Measurements from ENCODE around the gene RALBP1. TPM values are rescaled to one million over a fixed set of nuclear protein-coding genes. Genes with fewer than 3 reads are reported as not detected.

RALBP1 gene
- total RNA-seq, 2 experiments from 2014 or later: 47.3 to 48.4 TPM

DNA sequence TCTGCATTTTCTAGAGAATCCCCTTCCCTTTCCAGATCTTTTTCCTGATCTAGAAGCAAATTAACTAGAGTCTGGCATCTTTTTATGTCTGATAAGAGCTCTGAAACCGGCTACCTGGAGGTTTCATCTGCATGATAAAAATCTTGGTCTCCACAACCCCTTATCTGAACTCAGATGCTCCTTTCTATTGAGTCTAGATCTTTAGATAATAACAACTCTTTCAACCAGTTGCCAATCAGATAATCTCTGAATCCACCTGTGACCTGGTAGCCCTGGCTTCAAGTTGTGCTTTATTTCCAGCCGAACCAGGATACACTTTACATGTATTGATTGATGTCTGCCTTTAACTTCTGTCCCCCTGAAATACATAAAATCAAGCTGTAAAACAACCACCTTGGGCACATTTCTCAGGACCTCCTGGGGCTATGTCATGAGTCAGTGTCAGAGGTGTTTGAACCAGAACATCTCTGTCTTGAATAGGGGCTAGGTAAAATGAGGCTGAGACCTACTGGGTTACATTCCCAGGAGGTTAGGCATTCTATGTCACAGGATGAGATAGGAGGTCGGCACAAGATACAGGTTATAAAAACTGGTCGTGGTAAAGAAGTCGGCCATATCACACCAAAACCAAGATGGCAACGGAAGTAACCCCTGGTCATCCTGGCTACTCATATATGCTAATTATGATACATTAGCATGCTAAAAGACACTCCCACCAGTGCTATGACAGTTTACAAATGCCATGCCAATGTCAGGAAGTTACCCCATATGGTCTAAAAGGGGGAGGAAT is 20.8 kb downstream of the RALBP1 start:
- H3K4me1 Mint-ChIP-seq: peaks cover 23% of the 10 kb centered on the region
- H3K4me3 Mint-ChIP-seq: no peak overlapping the region
- ChIA-PET POLR2A (interaction anchor here (0.6 kb wide), 1 partner anchor 17 kb away, joined by 4 read pairs; no protein-coding TSS in a partner anchor), CTCF (interaction anchor here (1.0 kb wide), 1 partner anchor 12 kb away, joined by 3 read pairs; no protein-coding TSS in a partner anchor)
- H3K27ac Mint-ChIP-seq: no peak overlapping the region
- H3K27me3 Mint-ChIP-seq: no peaks in the 10 kb centered on the region
- peaks cover 15% of the 10 kb centered on the region for H3K9me3 Mint-ChIP-seq
- DNase-seq: no peak
- peaks cover 33% of the 10 kb centered on the region for H3K36me3 Mint-ChIP-seq (ENCODE audit: low read depth)

DNA sequence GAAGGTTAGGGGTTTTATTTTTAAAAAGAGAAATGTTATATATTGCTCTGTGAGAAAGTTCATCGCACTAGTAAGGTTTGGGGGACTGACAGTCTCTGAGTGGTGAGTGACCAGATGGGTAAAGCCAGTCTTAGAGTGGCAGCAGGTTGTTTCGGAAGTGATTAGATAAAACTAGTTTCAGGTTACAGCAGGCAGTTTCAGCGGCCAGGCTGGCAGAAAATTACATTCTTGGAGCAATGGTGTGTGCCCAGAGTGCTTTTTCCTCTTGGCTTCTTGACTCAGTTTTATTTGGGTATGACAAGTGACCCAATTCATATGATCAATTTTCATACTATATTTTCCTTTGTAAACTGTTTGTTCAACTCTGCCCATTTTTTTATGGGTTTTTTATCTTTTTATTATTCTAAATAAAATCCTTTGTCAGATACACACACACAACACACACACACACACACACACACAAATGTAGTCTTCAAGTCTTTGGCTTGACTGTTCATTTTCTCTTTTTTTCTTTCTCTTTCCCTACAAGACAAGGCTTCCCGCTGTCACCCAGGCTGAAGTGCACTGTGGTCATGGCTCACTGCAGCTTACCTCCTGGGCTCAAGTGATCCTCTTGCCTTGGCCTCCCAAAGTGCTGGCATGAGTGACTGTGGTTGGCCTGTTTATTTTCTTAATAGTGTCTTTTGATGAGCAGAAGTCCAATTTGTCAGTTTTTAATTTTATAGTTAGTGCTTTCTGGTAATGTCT is 30.9 kb downstream of the RALBP1 start:
- Mint-ChIP-seq H3K27me3 (no peaks in the 10 kb centered on the region), H3K27ac (no peak overlapping the region), H3K4me1 (no peaks in the 10 kb centered on the region), H3K4me3 (no peak overlapping the region), H3K36me3 (ENCODE audit: low read depth) (peaks cover 26% of the 10 kb centered on the region), H3K9me3 (peaks cover 15% of the 10 kb centered on the region)
- CTCF ChIA-PET: interaction anchor here (1.2 kb wide), 1 partner anchor 10 kb away, joined by 3 read pairs; no protein-coding TSS in a partner anchor
- POLR2A ChIA-PET: no interaction called here
- no peak for DNase-seq

DNA sequence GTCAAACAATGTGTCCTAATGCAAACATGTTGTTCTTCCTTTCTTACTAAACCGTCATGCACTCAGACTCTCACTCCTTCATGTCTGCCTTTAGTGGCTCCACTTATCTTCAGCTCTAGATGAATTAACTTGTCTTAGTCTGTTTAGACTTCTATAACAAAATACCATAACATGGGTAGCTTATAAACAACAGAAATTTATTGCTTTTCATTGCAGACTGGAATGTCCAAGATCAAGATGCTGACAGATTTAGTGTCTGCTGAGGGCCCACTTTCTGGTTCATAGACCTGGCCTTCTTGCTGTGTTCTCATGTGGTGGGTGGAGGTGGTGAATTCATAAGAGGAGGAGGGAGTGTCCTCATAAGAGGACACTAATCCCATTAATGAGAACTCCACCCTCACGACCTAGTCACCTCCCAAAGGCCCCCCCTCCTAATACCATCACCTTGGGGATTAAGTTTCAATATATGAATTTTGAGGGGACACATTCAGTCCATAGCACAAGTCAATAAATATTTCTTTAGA is 32.3 kb downstream of the RALBP1 start:
- Mint-ChIP-seq H3K4me3 (no peak overlapping the region), H3K27me3 (no peaks in the 10 kb centered on the region), H3K4me1 (no peaks in the 10 kb centered on the region), H3K36me3 (ENCODE audit: low read depth) (peaks cover 14% of the 10 kb centered on the region), H3K27ac (no peak overlapping the region), H3K9me3 (peaks cover 9% of the 10 kb centered on the region)
- no peak for DNase-seq
- CTCF ChIA-PET: interaction anchor here (1.2 kb wide), 1 partner anchor 9 kb away, joined by 3 read pairs; no protein-coding TSS in a partner anchor
- POLR2A ChIA-PET: no interaction called here

DNA sequence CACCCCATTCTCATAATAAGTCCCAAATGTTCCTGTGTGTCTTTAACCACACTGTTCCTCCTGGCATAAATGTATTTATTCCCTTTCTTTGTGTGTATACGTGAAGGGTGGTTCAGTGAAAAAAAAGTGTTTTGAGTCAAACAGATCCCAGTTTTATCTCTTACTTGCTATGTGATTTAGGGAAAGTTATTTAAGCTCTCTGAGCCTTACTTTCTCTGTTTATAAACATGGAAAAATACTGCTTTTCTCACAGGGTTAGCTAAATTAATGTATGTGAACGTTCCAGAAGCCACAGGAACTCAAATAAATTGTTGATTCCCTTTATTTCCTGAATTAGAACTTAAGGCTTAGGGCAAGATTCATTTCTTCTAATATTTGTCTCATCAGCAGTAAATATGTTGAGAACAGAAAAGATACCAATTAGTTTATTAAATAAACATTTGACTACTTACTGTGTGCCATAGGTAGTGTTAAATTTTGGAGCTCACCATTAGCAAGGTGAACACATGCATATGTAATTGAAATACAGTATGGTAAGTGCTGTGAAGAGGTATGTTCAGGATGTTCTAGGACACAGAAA is 33.2 kb downstream of the RALBP1 start:
- no peak for DNase-seq
- no peak overlapping the region for H3K4me3 Mint-ChIP-seq
- no peaks in the 10 kb centered on the region for H3K27me3 Mint-ChIP-seq
- H3K36me3 Mint-ChIP-seq (ENCODE audit: low read depth): peaks cover 8% of the 10 kb centered on the region
- H3K27ac Mint-ChIP-seq: no peak overlapping the region
- no peaks in the 10 kb centered on the region for H3K4me1 Mint-ChIP-seq
- ChIA-PET POLR2A (no interaction called here), CTCF (interaction anchor here (0.6 to 0.7 kb wide), 2 partner anchors 13 to 33 kb away, joined by 3 read pairs; no protein-coding TSS in a partner anchor)
- H3K9me3 Mint-ChIP-seq: peaks cover 2% of the 10 kb centered on the region

DNA sequence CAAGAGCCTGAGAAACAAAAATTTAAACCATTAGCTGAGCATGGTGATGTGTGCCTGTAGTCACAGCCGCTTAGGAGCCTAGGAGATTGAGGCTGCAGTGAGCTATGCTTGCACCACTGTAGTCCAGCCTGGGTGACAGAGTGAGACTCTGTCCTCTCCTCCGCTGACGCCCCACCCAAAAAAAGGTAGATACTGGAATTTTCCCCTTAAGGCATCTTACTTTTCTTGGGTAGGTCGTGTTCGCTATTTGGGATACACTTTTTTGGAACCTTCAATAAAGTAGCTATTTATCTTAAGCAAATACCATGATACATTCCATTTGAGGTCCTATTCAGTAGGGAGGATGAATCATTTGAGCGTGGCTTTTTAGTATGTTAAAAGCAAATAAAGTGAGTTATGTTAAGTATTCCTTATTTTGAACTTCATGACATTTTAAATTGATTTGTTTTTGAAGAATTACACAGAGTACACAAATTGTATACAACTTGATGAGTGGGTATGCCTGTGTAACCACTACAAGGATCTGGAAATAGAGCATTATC is 38.7 kb downstream of the RALBP1 start:
- POLR2A ChIA-PET: no interaction called here
- no peak overlapping the region for H3K27ac Mint-ChIP-seq
- DNase-seq: no peak

DNA sequence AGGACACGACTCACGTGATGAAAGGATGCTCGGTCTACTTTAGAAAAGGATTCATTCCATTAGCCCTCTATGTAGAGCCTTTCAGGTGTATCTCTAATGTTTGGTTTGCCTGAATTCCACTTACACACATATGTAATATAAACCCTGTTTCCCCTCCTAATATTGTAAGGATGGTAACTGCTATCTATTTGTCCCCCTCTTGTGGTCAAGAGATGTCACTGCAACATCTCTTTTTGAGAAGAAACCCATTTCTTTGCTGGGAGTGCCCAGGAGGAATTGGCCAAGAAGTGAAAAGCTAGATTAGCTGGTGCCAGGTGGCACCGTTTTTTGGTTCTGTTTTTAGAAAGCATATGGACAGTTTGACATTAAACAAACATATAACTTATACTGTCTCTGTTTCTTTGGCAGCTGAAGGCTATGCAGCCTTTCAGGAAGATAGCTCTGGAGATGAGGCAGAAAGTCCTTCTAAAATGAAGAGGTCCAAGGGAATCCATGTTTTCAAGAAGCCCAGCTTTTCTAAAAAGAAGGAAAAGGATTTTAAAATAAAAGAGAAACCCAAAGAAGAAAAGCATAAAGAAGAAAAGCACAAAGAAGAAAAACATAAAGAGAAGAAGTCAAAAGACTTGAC is 41.2 kb downstream of the RALBP1 start:
- H3K36me3 Mint-ChIP-seq (ENCODE audit: low read depth): peaks cover 16% of the 10 kb centered on the region
- no peaks in the 10 kb centered on the region for H3K27me3 Mint-ChIP-seq
- H3K4me1 Mint-ChIP-seq: no peaks in the 10 kb centered on the region
- CTCF ChIA-PET: interaction anchor here (0.6 to 2.4 kb wide), 3 partner anchors 9 to 443 kb away, joined by 3 to 6 read pairs (median 4); no protein-coding TSS in a partner anchor
- DNase-seq: peak; percentile 22
- H3K4me3 Mint-ChIP-seq: no peak overlapping the region
- POLR2A ChIA-PET: no interaction called here
- no peak overlapping the region for H3K27ac Mint-ChIP-seq
- H3K9me3 Mint-ChIP-seq: no peaks in the 10 kb centered on the region

More for the DNA sequence above, 38.7 kb downstream of the RALBP1 start:
- Mint-ChIP-seq H3K4me1 (no peaks in the 10 kb centered on the region), H3K9me3 (no peaks in the 10 kb centered on the region), H3K36me3 (ENCODE audit: low read depth) (peaks cover 10% of the 10 kb centered on the region), H3K27me3 (no peaks in the 10 kb centered on the region), H3K4me3 (no peak overlapping the region)
- CTCF ChIA-PET: interaction anchor here (0.7 kb wide), 1 partner anchor 28 kb away, joined by 4 read pairs; no protein-coding TSS in a partner anchor

DNA sequence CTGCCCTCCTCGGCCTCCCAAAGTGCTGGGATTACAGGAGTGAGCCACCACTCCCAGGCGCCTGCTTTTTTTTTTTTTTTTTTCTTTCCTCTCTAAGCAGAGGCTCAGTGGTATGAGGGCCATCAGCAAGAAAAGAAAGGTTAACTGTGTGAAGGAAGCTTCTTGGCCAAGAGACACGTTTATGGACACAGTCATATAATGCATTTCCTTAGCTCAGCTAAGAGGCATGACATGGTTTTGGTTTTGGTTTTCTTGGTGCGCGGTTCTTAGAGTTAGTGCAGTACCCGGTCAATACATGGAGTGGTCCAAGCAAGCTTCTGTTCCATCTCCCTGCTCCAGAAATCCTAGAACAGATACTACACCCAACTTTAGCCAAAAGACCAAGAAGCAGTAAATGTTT is 42.6 kb downstream of the RALBP1 start:
- no peak for DNase-seq
- no peak overlapping the region for H3K27ac Mint-ChIP-seq
- no peaks in the 10 kb centered on the region for H3K27me3 Mint-ChIP-seq
- H3K9me3 Mint-ChIP-seq: no peaks in the 10 kb centered on the region
- POLR2A ChIA-PET: no interaction called here
- no peaks in the 10 kb centered on the region for H3K4me1 Mint-ChIP-seq
- CTCF ChIA-PET: no interaction called here
- no peak overlapping the region for H3K4me3 Mint-ChIP-seq
- peaks cover 21% of the 10 kb centered on the region for H3K36me3 Mint-ChIP-seq (ENCODE audit: low read depth)

DNA sequence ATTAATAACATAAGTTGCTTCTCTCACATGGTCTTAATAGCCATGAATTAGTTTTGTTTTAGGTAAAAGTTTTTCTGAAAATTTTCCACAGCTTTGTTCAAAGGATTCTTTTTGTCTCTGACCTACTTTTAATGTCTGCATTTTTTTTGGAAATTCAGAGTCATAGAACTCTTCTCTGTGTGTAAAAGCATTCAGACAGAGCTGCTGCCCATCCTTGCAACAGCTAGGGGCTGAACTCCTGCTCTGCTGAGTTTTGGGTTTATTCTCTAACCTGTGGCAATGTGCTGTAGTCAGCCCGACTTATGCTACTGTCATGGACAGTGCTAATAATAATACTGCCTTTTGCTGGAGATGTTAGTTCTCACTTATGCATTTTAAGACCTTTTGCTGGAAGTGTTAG is 44.1 kb downstream of the RALBP1 start:
- no peaks in the 10 kb centered on the region for H3K9me3 Mint-ChIP-seq
- ChIA-PET CTCF (no interaction called here), POLR2A (no interaction called here)
- no peak for DNase-seq
- no peak overlapping the region for H3K27ac Mint-ChIP-seq
- H3K4me3 Mint-ChIP-seq: no peak overlapping the region
- peaks cover 22% of the 10 kb centered on the region for H3K36me3 Mint-ChIP-seq (ENCODE audit: low read depth)
- H3K4me1 Mint-ChIP-seq: no peaks in the 10 kb centered on the region
- no peaks in the 10 kb centered on the region for H3K27me3 Mint-ChIP-seq

DNA sequence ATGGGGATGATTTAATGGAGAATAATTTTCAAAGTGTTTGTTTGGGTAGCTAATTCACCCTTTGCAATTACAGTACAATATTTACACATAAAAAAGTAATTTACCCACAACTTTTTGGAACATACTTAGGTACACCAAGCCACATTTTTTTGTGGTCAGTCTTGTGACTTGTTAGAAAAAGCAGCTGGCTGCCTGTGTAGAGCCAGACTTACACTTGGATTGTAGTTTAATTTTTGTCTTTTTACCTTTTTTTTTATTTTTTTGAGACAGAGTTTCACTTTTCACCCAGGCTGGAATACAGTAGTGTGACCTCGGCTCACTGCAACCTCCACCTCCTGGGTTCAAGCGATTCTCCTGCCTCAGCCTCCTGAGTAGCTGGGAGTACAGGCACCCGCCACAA is 45.4 kb downstream of the RALBP1 start:
- ChIA-PET POLR2A (no interaction called here), CTCF (no interaction called here)
- Mint-ChIP-seq H3K9me3 (no peaks in the 10 kb centered on the region), H3K27me3 (no peaks in the 10 kb centered on the region), H3K4me3 (no peak overlapping the region), H3K4me1 (no peaks in the 10 kb centered on the region), H3K36me3 (ENCODE audit: low read depth) (peaks cover 27% of the 10 kb centered on the region), H3K27ac (no peak overlapping the region)
- no peak for DNase-seq

DNA sequence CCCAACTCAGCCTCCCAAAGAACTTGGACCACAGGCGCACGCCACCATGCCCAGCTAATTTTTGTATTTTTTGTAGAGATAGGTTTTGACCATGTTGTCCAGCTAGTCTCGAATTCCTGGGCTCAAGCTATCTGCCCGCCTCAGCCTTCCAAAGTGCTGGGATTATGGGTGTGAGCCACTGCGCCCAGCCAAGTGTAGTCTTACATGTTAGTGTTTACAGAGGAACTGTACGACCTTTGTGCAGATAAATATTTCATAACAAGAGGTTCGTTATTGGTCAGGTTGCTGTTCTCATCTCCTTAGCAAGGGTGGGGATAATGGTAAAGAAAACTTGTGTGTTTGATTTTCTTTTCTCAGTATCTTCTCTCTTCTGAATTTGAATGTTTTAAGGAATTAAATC is 46.5 kb downstream of the RALBP1 start:
- H3K4me3 Mint-ChIP-seq: no peak overlapping the region
- H3K36me3 Mint-ChIP-seq (ENCODE audit: low read depth): peaks cover 31% of the 10 kb centered on the region
- no peaks in the 10 kb centered on the region for H3K4me1 Mint-ChIP-seq
- H3K9me3 Mint-ChIP-seq: no peaks in the 10 kb centered on the region
- POLR2A ChIA-PET: no interaction called here
- DNase-seq: no peak
- H3K27me3 Mint-ChIP-seq: no peaks in the 10 kb centered on the region
- H3K27ac Mint-ChIP-seq: no peak overlapping the region
- CTCF ChIA-PET: no interaction called here

DNA sequence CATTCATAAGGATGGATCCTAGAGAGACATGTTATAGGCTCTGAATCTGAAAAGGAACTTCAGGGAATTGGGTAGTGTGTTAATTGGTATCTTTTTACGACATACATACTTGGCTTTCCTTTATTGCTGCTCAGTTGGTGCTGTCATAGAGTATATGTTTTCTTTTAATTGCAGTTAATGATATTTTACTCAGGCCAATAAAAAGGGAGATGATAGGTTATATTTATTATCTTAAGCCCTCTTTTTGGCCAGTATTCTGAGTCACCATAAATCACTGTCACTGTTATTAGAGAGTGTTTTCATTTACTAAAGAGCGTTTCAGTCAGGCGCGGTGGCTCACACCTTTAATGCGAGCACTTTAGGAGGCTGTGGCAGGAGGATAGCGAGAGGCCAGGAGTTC is 47.6 kb downstream of the RALBP1 start:
- no peaks in the 10 kb centered on the region for H3K4me1 Mint-ChIP-seq
- no peak for DNase-seq
- ChIA-PET POLR2A (no interaction called here), CTCF (no interaction called here)
- no peak overlapping the region for H3K4me3 Mint-ChIP-seq
- H3K27me3 Mint-ChIP-seq: no peaks in the 10 kb centered on the region
- H3K27ac Mint-ChIP-seq: no peak overlapping the region
- H3K36me3 Mint-ChIP-seq (ENCODE audit: low read depth): peaks cover 39% of the 10 kb centered on the region
- H3K9me3 Mint-ChIP-seq: no peaks in the 10 kb centered on the region

DNA sequence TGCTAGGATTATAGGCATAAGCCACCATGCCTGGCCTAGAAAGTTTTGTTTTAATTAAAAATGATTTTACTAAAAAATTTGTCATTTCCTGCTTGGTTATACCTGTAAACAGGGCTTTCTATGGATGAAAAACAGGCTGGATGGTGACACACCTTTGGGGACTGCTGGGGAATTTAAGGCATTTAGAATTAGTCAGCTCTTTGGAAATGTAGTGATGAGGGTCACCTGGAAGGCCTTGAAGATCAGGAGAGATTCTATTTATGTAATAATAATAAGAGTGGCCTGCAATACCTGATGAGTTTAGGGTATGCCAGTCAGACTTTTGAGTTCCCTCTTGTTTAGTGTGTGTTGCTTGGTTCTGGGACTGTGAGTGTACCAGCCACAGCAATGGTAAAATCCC is 51.1 kb downstream of the RALBP1 start:
- Mint-ChIP-seq H3K27me3 (no peaks in the 10 kb centered on the region), H3K4me1 (peaks cover 8% of the 10 kb centered on the region), H3K27ac (no peak overlapping the region), H3K9me3 (peaks cover 3% of the 10 kb centered on the region), H3K4me3 (no peak overlapping the region), H3K36me3 (ENCODE audit: low read depth) (peaks cover 53% of the 10 kb centered on the region)
- ChIA-PET CTCF (interaction anchor here (0.6 kb wide), 1 partner anchor 107 kb away, joined by 3 read pairs; no protein-coding TSS in a partner anchor), POLR2A (no interaction called here)
- DNase-seq: no peak
